ENCODE results near the gene PAX5. TPM values are rescaled to one million over a fixed set of nuclear protein-coding genes. Genes with fewer than 3 reads are reported as not detected.

PAX5 gene
- total RNA-seq, 3 donors from 2014 or later: 0.29 to 0.32 TPM; not detected in 1

GRCh38 chr9:36997414-36997813, 36.7 kb downstream of the PAX5 start:
- intact Hi-C loops (cut with DNase I, micrococcal nuclease): no loop called here
- Histone ChIP-seq H3K4me3 (no peak overlapping the region), H3K4me1 (ENCODE audit: low read depth) (no peaks in the 10 kb centered on the region), H3K9me3 (no peaks in the 10 kb centered on the region), H3K36me3 (ENCODE audit: low read depth) (no peaks in the 10 kb centered on the region)
- DNase-seq (no peak), ATAC-seq (no peak)
- TF ChIP-seq, protein P1, sequence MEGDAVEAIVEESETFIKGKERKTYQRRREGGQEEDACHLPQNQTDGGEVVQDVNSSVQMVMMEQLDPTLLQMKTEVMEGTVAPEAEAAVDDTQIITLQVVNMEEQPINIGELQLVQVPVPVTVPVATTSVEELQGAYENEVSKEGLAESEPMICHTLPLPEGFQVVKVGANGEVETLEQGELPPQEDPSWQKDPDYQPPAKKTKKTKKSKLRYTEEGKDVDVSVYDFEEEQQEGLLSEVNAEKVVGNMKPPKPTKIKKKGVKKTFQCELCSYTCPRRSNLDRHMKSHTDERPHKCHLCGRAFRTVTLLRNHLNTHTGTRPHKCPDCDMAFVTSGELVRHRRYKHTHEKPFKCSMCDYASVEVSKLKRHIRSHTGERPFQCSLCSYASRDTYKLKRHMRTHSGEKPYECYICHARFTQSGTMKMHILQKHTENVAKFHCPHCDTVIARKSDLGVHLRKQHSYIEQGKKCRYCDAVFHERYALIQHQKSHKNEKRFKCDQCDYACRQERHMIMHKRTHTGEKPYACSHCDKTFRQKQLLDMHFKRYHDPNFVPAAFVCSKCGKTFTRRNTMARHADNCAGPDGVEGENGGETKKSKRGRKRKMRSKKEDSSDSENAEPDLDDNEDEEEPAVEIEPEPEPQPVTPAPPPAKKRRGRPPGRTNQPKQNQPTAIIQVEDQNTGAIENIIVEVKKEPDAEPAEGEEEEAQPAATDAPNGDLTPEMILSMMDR (IDR thresholded peaks at IDR 0.05): no peak

DNA sequence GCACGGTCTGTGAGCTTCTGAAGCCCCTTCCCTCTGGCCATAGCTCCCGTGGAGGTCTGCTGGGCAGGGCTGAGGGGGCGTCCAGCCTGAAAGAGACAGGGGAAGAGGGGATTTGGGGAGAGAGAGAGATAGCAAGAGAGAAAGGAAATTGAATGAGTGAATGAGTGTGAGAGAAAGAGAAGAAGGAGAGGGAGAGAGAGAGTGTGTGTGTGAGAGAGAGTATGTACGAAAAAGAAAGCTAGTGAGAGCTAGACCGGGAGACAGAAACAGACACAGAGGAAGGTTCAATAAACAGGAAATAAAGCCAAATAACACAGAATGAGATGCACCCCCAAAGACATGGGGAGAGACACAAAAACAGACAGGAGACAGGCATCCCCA, 37.4 kb downstream of the PAX5 start:
- TF ChIP-seq, protein P1 (IDR thresholded peaks at IDR 0.05): no peak
- no peak for ATAC-seq
- intact Hi-C loops (cut with DNase I, micrococcal nuclease): no loop called here

GRCh38 chr9:36995927-36996705, 38.0 kb downstream of the PAX5 start:
- H3K4me1 ChIP-seq (ENCODE audit: low read depth): no peaks in the 10 kb centered on the region
- no peak overlapping the region for H3K4me3 ChIP-seq
- peak; percentile 59 to 75 (median 72) for DNase-seq
- no peaks in the 10 kb centered on the region for H3K36me3 ChIP-seq (ENCODE audit: low read depth)
- peak; percentile 83 for ATAC-seq
- peaks cover 5% of the 10 kb centered on the region for H3K9me3 ChIP-seq
- TF ChIP-seq, protein P1 (IDR thresholded peaks at IDR 0.05): peak; percentile 20
- intact Hi-C loops (cut with DNase I, micrococcal nuclease): no loop called here

More for the DNA sequence above, 37.4 kb downstream of the PAX5 start:
- no peak for DNase-seq
- H3K9me3 ChIP-seq: no peaks in the 10 kb centered on the region
- no peaks in the 10 kb centered on the region for H3K36me3 ChIP-seq (ENCODE audit: low read depth)
- no peak overlapping the region for H3K4me3 ChIP-seq
- H3K4me1 ChIP-seq (ENCODE audit: low read depth): no peaks in the 10 kb centered on the region

DNA sequence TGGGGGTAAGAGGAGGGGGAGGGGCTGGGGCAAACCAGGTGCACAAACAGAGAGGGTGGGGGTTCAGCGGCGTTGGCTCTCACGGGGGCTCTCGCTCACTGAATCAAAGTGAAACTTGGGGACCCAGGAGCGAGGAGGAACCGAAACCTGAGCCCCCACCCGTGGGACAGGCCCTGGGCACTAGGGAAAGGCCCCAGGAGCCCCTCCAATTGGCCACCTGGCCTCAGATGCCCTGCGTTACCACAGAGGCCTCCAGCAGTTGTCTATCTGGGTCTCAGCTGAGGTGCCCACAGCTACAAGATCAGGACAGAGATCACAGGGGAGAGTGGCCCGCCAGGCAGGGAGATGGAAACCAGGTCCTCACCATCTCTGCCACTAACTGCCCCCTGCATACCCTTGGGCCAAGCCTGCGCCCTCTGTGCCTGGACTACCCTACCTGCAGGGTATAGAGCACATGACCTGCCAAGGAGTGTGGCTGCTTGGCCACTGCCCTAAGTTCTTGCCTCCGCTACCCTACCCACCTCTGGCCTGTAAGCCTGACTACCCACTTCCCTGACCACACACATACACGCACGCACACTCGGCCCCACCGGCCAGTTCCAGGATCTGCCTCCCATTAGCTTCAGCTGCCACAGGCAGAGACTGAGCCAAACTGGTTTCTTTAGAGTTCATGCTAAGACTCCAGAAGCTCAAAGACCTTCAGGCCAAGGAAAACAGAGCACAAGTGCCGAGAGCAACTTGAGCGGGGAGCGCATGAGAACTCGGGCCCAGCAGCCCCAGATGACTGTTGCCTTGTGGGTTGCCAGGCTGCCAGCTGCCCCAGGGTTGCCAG, 39.9 kb downstream of the PAX5 start:
- intact Hi-C loops (cut with DNase I, micrococcal nuclease): no loop called here
- peak; percentile 57 for ATAC-seq
- Histone ChIP-seq H3K4me3 (no peak overlapping the region), H3K36me3 (ENCODE audit: low read depth) (no peaks in the 10 kb centered on the region), H3K4me1 (ENCODE audit: low read depth) (no peaks in the 10 kb centered on the region), H3K9me3 (peaks cover 15% of the 10 kb centered on the region)
- TF ChIP-seq, protein P1 (IDR thresholded peaks at IDR 0.05): no peak
- peak in 2 of 3 donors; percentile 10 to 76 for DNase-seq

GRCh38 chr9:36992501-36993316, 41.4 kb downstream of the PAX5 start:
- no peaks in the 10 kb centered on the region for H3K36me3 ChIP-seq (ENCODE audit: low read depth)
- H3K4me3 ChIP-seq: no peak overlapping the region
- TF ChIP-seq, protein P1 (IDR thresholded peaks at IDR 0.05): no peak
- ATAC-seq (no peak), DNase-seq (no peak)
- H3K4me1 ChIP-seq (ENCODE audit: low read depth): no peaks in the 10 kb centered on the region
- intact Hi-C loops (cut with DNase I, micrococcal nuclease): no loop called here
- H3K9me3 ChIP-seq: peaks cover 15% of the 10 kb centered on the region

All from mucosa of descending colon (tissue), 3 donors.